ENCODE data around the gene PFN1. TPM values are rescaled to one million over a fixed set of nuclear protein-coding genes. Genes with fewer than 3 reads are reported as not detected.

The PFN1 gene
- total RNA-seq, 1 donor from 2014 or later: 370 TPM

DNA sequence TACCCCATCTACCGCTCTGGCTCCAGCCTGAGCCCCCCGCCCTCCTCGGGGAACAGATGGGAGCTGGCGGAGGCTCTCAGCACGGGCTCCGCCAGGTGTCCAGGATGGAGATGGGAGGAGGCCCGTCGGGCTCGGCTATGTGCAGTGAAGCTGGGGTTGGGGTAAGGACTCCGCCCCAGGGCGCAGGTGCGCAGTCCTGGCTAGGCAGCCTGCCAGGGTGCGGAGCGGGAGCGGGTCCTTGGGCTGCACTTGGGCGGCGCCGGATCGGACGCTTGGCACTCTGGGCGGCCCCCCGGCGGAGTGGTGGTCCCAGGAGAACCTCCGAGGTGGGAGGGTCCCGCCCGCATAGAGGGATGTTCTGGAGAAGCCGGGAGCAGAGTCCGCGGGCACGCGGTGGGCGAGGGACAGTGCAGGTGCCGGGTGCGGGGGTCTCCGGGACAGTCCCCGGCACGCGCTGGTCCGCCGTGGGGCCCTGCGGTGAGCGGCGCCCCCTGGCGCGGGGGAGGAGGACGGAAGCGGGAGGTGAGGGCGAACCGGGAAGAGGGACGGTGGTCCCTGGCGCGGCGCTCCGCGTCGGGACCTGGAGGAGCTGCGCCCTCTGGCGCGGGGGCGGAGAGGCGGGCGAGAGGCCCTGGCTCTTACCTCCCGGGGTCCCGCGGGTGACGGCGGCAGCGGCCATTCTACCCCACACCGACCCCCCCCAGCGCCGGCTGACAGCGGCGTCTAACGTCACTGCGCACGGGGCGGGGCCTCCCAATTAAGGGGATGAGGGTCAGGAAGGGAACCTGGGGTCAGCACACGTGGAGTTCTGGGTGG is 38.8 kb upstream of the PFN1 start, which contains the start of gene CAMTA2:
TSS of gene CAMTA2 (minus strand) at position 725 of the 816 bp plus-strand sequence. CDS start 1,453 bp downstream, outside the sequence.
- Mint-ChIP-seq H3K27me3 (ENCODE audit: low read depth) (no peaks in the 10 kb centered on the region), H3K4me1 (peaks cover 27% of the 10 kb centered on the region), H3K27ac (peak within 1 kb of the TSS; percentile 89), H3K9me3 (no peaks in the 10 kb centered on the region), H3K4me3 (peak within 1 kb of the TSS; percentile 81), H3K36me3 (peaks cover 4% of the 10 kb centered on the region)
- peak; percentile 57 to 76 for DNase-seq (ENCODE audit: low spot score in 2 of 2, unreplicated experiment in 2 of 2)
- TF ChIP-seq, protein P1, sequence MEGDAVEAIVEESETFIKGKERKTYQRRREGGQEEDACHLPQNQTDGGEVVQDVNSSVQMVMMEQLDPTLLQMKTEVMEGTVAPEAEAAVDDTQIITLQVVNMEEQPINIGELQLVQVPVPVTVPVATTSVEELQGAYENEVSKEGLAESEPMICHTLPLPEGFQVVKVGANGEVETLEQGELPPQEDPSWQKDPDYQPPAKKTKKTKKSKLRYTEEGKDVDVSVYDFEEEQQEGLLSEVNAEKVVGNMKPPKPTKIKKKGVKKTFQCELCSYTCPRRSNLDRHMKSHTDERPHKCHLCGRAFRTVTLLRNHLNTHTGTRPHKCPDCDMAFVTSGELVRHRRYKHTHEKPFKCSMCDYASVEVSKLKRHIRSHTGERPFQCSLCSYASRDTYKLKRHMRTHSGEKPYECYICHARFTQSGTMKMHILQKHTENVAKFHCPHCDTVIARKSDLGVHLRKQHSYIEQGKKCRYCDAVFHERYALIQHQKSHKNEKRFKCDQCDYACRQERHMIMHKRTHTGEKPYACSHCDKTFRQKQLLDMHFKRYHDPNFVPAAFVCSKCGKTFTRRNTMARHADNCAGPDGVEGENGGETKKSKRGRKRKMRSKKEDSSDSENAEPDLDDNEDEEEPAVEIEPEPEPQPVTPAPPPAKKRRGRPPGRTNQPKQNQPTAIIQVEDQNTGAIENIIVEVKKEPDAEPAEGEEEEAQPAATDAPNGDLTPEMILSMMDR (IDR thresholded peaks at IDR 0.05; ENCODE audit: unreplicated experiment): peak; percentile 69

DNA sequence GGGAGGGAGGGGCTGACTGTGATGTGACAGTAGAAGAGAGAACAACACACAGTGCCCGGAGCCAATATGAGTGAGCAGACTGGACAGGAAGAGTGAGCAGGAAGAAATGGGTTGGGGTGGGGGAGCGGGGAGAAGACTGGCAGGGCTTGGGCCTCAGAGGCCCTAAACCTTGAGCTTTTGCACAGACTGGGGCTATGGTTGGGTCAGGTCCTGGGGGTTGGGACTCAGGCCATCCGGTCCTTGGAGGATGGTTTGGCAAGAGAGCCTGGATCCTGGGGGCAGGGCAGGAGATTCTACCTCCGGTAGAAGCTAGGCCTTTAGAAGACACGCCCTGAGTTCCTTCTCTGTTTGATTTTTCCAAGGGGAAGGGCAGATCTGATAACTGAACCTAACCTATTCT is 38.1 kb upstream of the PFN1 start:
- H3K4me3 Mint-ChIP-seq: peak overlapping the region; percentile 81
- no peak for DNase-seq (ENCODE audit: low spot score in 2 of 2, unreplicated experiment in 2 of 2)
- TF ChIP-seq, protein P1 (IDR thresholded peaks at IDR 0.05; ENCODE audit: unreplicated experiment): no peak
- peaks cover 27% of the 10 kb centered on the region for H3K4me1 Mint-ChIP-seq
- no peaks in the 10 kb centered on the region for H3K27me3 Mint-ChIP-seq (ENCODE audit: low read depth)
- no peaks in the 10 kb centered on the region for H3K9me3 Mint-ChIP-seq
- H3K27ac Mint-ChIP-seq: peak overlapping the region; percentile 66
- H3K36me3 Mint-ChIP-seq: peaks cover 4% of the 10 kb centered on the region

DNA sequence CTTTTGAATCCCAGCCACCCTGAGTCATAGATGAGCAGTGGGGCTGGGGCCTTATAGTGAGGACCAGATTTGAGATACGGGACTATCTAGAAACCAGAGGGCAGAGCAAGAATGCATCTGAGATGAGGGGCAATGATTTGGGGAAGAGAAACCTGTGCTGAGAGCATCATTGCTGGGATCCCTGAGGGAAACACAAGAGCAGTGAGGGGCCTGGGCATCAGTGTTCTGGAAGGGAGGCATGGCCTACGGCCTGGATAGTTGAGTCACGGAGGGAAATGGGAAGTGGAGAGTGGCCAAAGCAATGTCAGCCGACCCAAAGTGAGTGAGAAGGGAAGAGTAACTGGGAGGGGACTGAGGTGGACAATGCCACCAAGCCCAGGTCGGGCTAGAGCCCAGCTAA is 34.0 kb upstream of the PFN1 start:
- H3K27me3 Mint-ChIP-seq (ENCODE audit: low read depth): no peaks in the 10 kb centered on the region
- H3K27ac Mint-ChIP-seq: no peak overlapping the region
- no peaks in the 10 kb centered on the region for H3K9me3 Mint-ChIP-seq
- H3K36me3 Mint-ChIP-seq: peaks cover 11% of the 10 kb centered on the region
- DNase-seq (ENCODE audit: low spot score in 2 of 2, unreplicated experiment in 2 of 2): no peak
- no peak overlapping the region for H3K4me3 Mint-ChIP-seq
- TF ChIP-seq, protein P1 (IDR thresholded peaks at IDR 0.05; ENCODE audit: unreplicated experiment): no peak
- peaks cover 16% of the 10 kb centered on the region for H3K4me1 Mint-ChIP-seq

DNA sequence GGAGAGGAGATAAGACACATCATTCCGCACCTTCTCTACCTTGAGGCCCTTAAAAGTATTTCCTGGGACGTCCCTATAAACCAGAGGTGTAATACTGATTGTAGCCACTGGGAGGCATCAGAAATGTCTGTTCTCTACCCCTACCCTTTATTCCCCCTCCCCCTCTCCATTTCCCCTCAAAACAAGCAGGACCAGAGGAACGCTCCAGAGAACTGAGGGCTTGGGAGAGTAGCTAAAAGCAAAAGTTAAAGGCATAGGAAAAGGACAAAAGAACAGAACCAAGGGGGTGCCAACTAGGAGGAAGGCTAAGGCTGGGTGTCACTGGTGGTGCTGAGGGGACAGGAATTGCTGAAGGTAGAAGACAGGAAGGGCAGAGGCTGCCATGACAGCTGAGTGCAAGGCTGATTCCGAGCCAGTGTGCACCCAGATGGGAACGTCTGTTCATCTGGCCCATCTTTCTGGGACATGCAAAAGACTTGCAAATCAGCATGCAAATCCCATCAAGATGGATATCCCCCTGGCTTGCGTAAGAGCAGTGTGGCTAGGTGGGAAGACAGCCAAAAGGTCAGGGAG is 32.4 kb upstream of the PFN1 start:
- peaks cover 8% of the 10 kb centered on the region for H3K4me1 Mint-ChIP-seq
- H3K9me3 Mint-ChIP-seq: no peaks in the 10 kb centered on the region
- DNase-seq (ENCODE audit: low spot score in 2 of 2, unreplicated experiment in 2 of 2): no peak
- no peaks in the 10 kb centered on the region for H3K27me3 Mint-ChIP-seq (ENCODE audit: low read depth)
- no peak overlapping the region for H3K27ac Mint-ChIP-seq
- H3K36me3 Mint-ChIP-seq: peaks cover 12% of the 10 kb centered on the region
- TF ChIP-seq, protein P1 (IDR thresholded peaks at IDR 0.05; ENCODE audit: unreplicated experiment): peak; percentile 82
- H3K4me3 Mint-ChIP-seq: no peak overlapping the region

DNA sequence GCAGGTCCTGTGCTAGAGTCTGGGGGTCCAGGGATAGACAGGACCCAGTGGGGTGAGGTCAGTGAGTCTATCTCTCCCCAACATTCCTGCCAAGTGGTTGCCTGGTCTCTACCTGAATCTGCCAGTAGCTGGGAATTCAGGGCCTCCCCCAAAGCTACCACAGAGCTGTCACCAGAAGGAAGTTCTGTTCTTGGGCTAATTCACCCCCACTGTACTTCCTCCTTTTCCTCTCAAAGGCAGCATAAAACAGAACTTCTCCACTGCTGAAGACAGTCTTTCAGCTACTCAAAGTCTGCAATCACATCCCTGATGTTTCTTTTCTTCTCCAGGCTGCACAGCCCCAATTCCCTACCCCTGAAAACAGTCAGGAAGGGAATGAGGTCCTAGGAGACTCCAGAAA is 30.4 kb upstream of the PFN1 start:
- Mint-ChIP-seq H3K27ac (no peak overlapping the region), H3K36me3 (peaks cover 19% of the 10 kb centered on the region), H3K9me3 (no peaks in the 10 kb centered on the region), H3K4me1 (peaks cover 10% of the 10 kb centered on the region), H3K4me3 (no peak overlapping the region), H3K27me3 (ENCODE audit: low read depth) (no peaks in the 10 kb centered on the region)
- TF ChIP-seq, protein P1 (IDR thresholded peaks at IDR 0.05; ENCODE audit: unreplicated experiment): no peak
- no peak for DNase-seq (ENCODE audit: low spot score in 2 of 2, unreplicated experiment in 2 of 2)
